Islet of Langerhans (tissue), 1 donor: ENCODE measurements around the gene SPRY4.
"Not testable (repeated sequence)": the region's sequence is repeated elsewhere in the genome, so short reads cannot be mapped to it uniquely, and the experiment has no call there.

Experiments
- FAIRE-seq: peaks from one replicate; lab custom pipeline; 2011; peaks lifted over from hg19 to GRCh38; lab: Jason Lieb, UNC

The SPRY4 gene

DNA sequence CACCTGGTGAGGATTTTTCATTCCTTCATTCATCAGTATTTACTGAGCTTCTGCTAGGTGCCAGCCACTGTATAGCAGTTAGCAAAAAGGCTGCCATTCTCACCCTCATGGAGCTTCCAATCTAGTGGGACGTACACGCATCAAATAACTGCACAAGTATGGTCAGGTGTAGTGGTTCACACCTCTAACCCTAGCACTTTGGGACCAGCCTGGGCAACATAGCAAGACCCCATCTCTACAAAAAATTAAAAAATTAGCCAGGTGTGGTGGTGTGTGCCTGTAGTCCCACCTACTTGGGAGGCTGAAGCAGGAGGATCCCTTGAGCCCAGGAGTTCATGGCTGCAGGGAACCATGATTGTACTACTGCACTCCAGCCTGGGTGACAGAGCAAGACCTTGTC is 8.9 kb upstream of the SPRY4 start:
- FAIRE-seq: not testable (repeated sequence)

DNA sequence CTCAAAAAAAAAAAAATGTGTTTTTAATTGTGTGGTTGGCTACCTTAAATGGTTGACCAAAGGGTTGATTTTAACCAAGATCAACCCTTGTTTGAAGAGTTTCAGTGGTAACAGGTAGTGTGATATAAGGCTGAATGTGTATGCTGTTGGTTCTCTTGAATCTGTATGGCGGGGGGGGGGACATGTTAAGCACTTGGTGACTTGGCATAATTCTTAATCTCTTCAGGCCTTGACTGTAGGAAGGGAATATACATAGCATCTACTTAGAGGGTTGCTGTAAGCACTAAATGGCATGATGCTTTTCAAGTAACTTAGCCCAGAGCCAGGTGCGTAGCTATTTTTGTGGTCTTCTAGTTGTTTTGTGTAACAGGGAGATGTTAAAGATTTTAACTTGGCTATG is 5.6 kb upstream of the SPRY4 start:
- FAIRE-seq: no peak

DNA sequence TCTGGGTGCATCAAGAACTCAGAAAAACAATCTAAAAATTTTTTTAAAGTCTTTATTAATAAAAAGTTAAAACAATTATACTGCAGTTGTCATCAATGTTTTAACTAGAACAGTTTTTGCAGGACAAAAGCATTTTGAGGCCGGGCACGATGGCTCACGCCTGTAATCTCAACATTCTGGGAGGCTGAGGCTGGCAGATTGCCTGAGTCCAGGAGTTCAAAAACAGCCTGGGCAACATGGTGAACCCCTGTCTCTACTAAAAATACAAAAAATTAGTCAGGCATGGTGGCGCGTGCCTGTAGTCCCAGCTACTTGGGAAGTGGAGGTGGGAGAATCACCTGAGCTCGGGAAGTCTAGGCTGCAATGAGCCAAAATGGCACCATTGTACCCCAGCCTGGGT is 5.2 kb upstream of the SPRY4 start:
- no peak for FAIRE-seq

DNA sequence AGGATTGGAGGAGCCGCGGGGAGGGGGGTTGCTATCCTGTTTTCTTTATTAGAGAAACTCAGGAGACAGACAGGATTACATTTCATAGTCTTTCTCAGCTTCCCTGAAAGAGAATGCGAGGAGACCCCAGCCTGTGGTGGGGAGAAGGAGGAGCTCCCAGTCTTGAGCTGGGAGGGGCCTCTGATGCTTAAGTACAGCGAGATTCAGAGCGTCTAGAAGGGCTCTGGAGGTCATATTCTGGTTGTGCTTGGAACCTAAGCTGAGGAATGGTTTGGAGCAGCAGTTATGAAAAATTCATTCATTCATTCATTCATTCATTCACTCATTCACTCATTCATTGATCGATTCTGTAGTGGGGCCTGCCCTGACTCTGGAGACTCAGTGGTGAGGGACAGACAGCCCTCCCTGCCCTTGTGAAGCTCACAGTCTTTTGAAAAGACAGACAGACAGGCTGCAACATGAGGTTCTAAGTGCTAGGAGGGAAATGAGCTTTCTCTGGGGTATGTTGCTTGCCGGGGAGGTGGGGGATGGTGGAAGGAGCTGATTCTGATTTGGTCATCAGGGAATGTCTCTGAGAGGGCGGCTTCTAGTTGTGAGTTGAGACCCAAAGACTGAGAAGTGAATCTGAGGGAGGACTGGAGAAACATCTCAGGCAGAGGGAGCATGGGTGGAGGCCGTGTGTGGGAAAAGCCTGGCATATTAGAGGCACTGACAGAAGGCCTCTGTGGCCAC is 2.5 kb upstream of the SPRY4 start:
- no peak for FAIRE-seq

DNA sequence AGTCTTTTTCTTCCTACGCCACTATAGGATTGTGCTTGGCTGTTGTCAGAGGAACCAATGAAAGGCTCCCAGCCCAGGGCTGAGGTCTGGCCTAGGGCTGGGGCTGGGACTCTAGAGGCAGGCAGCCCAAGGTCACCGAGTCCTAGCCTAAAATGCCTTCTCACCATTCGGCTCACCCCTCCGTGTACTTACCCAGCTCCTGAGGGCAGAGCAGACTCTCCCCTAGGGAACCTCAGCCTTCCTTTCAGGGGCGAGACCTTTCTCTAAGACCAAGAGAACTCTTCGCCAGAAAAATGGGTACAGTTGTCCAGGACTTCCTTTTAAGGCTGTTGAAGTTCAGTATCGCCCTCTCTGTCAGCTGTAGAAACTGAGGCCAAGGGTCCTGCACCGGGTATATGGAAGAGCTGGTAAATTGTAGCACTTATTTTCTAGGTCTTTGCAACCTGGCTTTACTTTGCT is 1.7 kb upstream of the SPRY4 start:
- FAIRE-seq: no peak

DNA sequence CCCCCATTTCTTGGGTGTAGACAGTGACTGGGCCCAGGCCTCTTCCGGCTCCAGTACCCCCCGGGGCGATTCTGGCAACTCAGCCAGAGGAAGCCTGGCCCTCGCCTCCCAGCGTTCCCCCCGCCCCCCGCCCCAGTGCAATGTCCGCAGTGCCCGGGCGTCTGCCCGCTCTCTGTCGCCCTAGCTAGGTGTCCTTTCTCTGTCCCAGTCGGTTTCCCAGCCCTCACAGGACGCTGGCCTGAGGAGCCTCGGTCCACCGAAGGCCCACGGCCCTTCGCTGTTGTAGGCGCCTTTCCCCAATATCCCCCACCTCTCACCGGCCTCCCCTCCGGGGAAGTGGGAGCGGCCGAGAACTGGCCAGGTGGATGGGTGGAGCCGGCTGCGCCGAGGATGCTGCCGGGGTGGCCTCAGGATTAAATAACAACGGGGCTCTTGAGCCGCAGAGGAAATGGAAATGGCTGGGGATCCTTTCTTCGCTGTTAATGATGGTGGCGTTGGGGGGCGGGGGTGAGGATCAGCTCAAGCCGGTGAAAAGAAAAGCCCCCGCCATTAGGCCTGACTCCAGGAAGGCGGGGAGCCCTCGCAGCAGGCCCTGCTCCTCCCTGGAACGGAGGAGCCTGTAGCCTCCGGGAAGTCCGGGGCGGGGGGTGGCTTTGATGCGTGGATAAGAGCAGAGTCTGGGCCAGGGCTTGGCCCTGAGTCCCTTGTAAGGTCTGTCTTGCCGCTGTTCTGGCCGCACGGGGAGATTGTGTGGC is 1.1 kb upstream of the SPRY4 start:
- FAIRE-seq: no peak

DNA sequence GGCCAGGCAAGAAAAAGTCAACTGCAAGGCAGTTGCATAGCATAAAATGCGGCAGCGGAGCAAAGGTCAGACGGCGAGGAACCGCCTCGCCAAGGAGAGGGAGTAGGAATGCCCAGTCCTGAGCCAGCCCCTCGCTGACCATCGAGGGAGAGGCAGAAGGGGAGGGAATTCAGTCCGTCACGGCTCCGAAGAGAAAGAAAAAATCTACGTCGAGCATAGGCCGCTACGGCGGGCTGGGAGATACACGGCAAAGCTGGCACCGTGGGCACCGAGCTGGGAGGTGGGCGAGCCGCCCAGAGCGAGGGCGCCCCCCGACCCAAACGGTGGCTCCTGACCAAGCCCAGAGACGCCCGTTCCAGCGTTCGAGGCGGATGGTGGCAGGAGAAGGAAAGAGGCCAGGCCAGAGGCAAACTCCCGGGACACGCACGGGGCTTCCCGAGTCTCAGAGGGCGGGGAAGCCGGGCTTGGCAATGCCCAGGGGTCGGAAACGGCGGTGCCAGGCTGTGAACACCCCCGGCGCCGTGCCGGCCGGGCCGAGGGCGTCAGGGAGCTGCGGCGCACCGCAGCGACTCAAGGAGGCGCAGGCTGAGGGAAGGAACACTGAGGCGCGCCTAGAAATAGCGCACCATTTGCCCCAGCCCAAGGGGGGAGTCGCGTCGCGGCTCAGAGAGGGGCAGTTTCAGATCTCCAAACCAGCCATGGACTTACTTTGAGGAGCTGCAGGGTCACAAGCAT is 518 bp downstream of the SPRY4 start:
- FAIRE-seq: no peak

DNA sequence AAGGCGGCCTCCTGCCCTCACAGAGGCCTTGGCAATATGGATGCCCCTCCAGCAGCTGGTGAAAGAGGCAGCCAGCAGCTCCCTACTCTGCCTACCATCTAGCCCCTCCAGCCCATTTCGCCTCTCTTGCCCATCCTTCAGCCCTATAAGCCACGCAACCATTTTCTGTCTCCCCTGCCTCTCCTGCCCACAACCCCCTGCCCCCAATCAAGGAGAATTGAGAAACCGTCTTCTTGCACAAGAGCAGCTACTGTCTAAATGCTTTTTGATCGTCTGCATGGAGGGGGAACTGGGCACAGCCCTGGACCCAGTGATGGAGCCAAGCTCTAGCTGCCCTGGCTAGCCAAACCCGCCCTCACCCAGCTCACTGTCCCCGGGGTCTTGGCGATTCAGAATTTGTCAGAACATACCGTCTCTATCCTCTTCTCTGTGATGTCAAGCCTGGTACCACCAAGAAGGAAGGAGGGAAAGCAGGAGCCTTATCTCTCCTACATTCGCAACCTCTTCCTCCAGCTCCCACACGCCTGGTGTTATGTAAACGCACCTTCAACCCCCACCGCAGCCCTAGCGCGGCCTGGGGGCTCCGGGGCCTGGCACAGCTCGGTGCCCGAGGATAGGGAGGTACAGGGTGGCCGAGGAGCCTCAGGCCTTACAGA is 1.2 kb downstream of the SPRY4 start:
- no peak for FAIRE-seq

DNA sequence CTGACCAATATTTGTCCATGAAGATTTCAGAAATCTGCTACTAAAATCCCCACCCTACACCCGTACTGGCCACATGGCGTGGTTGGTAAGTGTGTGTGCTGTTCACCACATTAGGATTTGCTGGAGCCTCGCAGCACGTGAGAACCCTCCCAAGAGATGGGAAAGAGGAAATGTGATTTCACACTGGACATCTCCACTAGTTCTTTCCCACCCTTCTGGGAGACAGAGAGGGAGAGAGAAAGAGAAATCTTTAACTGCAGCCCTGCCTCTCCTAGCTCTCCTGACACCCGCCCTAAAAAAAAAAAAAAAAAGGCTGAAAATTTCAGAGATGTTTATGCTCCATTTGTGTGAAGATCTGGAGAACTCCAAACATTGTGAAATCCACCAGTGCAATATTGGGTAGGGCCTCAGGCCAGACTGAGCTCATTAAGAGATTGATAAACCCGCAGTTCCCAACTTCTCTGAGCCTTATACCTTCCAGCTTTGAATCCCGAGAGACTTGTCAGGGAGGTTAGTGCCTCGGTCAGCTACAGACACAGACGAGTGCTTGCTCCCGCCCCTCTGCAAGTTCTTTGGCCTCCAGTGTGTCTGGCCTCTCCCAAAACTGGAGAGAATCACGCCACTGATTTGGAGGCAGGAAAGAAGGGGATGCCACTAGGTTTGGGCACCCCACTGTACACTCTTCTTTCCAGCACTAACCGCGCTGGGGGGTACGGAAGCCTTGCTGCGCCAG is 1.9 kb downstream of the SPRY4 start:
- no peak for FAIRE-seq

DNA sequence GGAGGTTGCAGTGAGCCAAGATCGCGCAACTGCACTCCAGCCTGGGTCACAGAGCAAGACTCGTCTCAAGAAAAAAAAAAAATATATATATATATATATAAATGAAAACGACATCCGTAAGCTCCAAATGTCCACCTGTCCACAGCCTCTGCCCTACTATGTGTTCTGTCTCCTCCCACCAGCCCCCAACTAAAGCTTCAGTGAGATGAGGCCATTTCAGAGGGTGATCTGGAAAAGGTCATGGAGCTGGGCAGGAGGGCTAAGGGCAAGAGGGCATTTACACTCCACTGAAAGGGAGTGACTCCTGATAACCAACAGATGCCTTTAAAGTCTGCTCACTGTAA is 2.4 kb downstream of the SPRY4 start:
- no peak for FAIRE-seq

DNA sequence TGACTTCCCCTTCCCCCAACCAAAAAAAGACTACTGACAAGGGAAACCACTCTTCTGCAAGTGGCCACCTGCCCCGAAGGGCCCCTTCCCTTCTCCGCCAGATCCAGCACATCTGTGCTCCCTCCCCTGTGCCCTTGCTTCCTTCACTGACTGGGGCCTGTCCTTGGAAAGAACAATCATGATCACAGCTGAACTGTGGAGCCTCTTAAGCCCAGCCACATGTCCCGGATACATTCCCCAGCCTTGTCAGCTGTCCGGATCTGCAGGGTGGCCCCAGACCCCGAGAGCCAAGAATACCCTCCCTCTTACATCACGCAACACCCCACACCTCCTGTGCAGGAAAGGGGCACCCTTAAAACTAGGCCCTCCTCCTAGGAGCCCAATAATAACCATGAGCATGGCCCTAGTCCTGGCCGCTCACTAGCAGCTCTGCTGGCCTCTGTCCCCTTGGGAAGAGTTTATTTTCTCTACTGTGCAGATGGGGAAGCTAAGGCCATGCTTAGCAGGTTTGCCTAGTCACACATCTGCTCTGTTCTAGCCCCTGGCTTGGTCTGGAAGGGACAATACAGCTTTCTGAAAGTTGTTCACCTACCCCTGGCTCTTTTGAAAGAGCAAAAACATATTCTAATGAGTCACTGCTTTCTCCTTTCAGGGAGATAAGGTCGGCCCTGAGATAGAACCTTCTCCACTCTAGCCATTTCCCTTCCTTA is 3.8 kb downstream of the SPRY4 start:
- FAIRE-seq: no peak

DNA sequence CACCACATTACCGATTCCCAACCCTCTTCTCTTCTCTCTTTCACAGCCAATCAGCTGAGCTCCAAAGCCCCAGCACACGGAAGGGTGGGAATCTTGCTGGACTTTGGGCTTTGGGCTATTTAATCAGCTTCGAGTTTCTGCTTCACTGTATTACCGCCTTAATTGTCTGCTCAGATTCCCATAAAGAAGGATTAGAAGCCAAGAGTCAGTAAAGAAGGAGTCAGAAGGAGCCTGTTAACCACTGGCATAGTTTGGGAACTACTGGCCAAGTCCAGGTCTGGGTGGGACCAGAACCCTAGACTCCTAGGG is 4.4 kb downstream of the SPRY4 start:
- no peak for FAIRE-seq

DNA sequence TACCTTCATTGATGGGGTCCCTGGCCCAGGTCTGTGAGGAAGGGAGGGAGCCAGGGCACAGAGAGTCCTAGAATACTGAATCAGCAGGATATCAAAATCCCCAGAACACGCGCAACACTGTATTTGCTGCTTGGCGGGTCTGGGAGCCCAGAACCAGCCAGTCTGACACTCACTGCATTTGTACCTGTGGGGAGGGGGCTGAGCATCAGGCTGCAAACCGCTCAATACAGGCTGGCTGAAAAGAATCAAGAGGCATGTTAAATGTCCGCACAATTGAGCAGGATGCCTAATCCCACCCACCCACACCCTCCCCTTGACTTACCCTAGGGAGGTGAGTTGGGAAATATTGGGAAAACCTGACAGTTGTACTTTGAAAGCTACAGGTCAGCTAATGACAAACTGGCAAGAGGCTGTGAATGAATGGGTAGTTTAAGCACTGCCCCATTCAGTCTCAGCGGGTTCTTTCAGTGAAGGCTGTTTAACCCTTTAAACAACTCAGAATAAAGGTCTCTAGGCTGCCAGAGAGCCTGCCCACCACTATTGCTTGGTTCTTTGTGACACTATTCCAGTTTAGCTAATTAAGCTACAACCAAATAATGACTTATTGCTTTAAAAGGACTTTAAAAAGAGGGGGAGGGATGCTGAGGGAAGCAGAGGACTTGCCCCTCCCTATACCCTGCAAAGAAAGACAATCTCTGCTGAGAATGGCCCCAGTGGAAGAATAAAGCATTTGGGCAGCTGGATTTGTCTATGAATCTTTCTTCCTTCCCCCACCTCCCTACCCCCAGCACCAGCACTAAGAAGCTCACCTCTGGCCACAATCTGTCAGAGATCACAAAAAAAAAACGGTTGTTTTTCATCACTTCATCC is 5.0 kb downstream of the SPRY4 start:
- FAIRE-seq: no peak

DNA sequence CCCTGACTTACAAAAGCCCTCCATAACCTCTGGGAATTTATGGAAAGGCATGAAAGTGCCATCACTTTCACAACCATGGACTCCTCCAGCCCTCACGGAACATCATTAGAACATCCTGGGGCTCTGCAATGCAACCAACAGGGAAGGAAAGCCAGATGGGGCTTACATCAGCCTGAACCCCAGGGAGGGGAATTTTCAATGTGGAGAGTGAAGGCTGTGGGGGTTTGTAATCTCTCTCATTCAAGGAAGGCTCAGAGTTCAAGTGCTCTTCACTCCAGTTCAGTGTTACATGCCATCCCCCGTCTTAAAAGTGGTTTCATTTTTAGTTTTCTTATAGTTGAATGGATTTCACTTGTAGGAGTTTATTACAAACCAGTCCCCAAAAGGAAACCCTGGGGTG is 5.7 kb downstream of the SPRY4 start:
- no peak for FAIRE-seq

DNA sequence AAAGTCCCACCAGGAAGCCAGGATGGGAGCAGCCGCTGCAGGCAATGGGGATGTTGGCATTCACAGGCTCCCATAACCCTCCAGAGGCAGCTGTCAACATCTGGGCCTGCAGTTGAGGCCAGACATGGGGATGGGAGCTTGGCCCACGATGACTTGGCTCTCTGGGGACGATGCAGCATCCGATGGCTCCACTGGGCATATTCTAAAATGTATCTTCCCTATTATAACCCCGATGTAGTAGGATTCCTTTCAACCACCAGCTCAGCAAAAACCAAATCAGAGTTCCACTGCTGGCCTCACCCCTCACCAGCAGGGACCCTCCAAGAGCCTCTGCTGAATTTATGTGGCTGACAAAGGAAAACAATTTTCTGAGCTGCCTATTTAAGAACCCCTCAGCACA is 7.1 kb downstream of the SPRY4 start:
- no peak for FAIRE-seq

DNA sequence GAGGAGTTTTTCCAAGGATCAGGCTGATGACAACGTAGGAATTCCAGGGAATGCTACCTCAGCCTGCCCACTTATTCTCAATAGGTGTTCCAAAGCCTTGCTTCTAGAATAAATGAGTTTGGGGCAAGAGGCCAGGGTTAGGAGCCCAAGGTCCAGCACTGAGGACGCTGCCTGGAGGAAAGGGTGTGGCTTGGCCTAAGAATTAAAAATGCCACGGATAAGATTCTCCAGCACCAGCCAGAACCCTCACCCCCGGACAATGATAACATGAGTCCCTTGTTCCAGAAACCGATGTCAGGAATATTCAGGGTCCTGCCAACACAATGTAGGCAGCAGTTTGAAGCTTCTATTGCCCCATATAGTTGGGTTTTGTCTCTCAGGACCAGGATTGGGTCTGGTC is 7.6 kb downstream of the SPRY4 start:
- FAIRE-seq: no peak

DNA sequence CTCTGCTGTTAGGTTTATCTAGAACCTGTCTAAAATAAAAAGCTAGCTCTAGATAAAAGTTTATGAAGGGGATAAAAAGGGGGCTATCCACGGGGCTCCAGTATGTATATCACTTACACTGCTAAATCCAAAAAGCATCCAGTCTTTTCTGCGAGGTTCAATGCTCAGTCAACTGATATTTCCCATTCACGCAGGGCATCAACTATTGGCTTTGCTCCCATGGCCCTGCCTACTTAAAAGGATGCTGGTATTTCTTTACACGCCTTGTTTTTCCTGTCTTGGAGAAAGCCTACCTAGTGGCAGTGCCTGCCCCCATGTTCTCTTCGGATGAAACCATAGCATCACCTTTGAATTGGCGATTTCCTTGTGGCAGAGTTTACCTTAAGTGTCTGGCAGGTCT is 8.1 kb downstream of the SPRY4 start:
- FAIRE-seq: no peak

DNA sequence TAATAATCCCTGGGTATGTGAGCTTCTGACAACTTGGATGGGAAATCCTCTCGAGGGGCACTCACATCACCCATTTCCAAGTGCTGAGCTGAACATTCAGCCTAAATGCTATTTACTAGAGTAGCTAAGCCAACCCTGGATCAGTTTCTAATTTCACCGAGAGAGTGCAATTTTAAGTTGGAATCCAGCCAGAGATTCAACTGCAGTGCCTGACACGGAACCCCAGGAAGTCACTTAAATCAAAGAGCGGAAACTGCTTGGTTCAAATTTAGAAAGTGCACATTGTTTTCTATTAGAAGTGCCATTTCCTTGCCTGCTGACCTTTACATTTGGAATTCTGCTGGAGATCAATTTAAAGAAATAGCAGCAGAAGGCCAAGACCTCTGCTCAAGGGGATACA is 8.8 kb downstream of the SPRY4 start:
- FAIRE-seq: peak; percentile 92

DNA sequence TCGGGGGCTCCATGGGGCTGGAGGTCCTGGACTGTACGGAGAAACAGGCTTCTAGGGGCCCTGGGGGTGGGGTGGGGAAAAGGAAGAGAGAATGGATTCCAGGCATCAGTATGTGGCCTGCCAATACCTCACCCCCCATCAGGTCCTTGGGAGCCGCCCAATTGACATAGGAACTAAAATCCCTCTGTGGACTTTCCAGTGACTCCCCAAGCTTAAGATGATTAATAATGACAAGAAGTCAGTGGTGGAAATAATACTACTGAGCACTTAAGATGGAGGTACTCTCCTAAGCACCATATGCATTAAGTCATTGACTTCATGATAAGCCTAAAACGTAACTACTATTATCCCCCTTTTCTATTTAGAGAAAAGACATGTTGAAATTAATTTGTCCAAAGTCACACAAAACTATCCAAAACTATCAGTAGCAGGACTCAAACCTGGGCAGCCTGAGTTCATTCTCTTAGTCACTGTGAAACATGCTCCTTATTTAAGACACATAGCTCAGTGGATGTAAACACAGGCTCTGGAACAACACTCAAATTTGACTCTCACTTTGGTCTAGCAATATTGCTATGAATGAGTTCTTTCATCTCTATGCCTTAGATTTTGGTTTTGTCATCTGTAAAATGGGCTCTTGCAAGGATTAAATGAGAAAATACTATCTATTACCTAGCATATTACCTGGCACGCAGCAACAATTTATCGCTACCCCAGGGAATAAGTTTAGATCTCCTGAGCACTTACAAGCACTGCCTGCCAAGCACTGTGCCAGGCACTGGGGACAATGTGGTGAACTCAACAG is 9.5 kb downstream of the SPRY4 start:
- FAIRE-seq: no peak

DNA sequence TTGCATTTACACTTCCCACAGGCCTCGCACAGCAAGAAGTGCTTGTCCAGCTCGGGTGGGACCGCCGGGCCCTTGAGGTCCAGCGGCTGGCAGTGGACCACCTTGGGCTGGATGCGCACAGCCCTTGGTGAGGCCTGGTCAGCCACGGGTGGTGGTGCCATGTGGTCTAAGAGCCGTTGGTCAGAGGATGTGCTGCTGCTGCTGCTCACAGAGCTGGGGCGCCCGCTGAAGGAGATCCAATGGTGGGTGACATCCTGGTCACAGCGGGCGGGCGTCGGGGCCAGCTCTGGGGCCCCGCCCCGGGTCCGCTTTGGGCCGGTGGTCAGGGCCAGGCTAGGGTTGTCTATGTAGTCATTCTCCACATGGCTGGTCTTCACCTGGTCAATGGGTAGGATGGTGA is 10.2 kb downstream of the SPRY4 start:
- no peak for FAIRE-seq
